Activated CD8-positive, alpha-beta T cell treated with anti-CD3 and anti-CD28 coated beads for 36 hours (primary cell): ENCODE results near the gene VSX1. TPM values are rescaled to one million over a fixed set of nuclear protein-coding genes. Genes with fewer than 3 reads are reported as not detected.

Source experiments
- ATAC-seq: fragments of 200-7000 bp; cut with Tn5 transposase; one replicate; pipeline ENCODE4 v1.10.0; 2021; ENCODE audit warnings: mild to moderate bottlenecking, moderate library complexity
- CTCF ChIA-PET: fragments of 350-600 bp; sonication (Branson Sonifier 250); formaldehyde crosslinking; loops from one replicate; lab custom pipeline; 2021; ENCODE audit warnings: antibody characterized with exemption; lab: Charles Lee
- POLR2A ChIA-PET: fragments of 350-600 bp; sonication (Branson Sonifier 250); formaldehyde crosslinking; loops from one replicate; lab custom pipeline; 2021; ENCODE audit warnings: antibody characterized with exemption; lab: Charles Lee
- DNase-seq: peaks from one replicate; pipeline ENCODE4 v3.0.0-alpha.2; 2020
- H3K27ac Mint-ChIP-seq: one replicate; pipeline ENCODE4 v1.8.0; 2021; ENCODE audit warnings: mild to moderate bottlenecking, mixed read lengths
- H3K27me3 Mint-ChIP-seq: one replicate; pipeline ENCODE4 v1.8.0; 2021; ENCODE audit warnings: mixed read lengths
- H3K36me3 Mint-ChIP-seq: one replicate; pipeline ENCODE4 v1.8.0; 2021; ENCODE audit warnings: low read depth, mixed read lengths
- H3K4me1 Mint-ChIP-seq: one replicate; pipeline ENCODE4 v1.8.0; 2021; ENCODE audit warnings: low read depth, mixed read lengths
- H3K4me3 Mint-ChIP-seq: one replicate; pipeline ENCODE4 v1.8.0; 2021; ENCODE audit warnings: mild to moderate bottlenecking, moderate library complexity, mixed read lengths
- H3K9me3 Mint-ChIP-seq: one replicate; pipeline ENCODE4 v1.8.0; 2021; ENCODE audit warnings: mixed read lengths
- intact Hi-C: fragments of 100-400 bp; cut with micrococcal nuclease; formaldehyde crosslinking; loops from one replicate; pipeline ENCODE4 v1.10.0; 2022
- total RNA-seq, 2 experiments: library from RNA; stranded (reverse); gene quantifications; one replicate each; pipeline ENCODE4 v1.2.3, GENCODE V29; 2021
- TF ChIP-seq, protein P1 (sequence below): fragments of 200-600 bp; IDR thresholded peaks from one replicate; pipeline ENCODE4 v1.8.0; 2022; ENCODE audit warnings: antibody characterized with exemption, mild to moderate bottlenecking

The VSX1 gene
- total RNA-seq, 2 experiments from 2014 or later = not detected

DNA sequence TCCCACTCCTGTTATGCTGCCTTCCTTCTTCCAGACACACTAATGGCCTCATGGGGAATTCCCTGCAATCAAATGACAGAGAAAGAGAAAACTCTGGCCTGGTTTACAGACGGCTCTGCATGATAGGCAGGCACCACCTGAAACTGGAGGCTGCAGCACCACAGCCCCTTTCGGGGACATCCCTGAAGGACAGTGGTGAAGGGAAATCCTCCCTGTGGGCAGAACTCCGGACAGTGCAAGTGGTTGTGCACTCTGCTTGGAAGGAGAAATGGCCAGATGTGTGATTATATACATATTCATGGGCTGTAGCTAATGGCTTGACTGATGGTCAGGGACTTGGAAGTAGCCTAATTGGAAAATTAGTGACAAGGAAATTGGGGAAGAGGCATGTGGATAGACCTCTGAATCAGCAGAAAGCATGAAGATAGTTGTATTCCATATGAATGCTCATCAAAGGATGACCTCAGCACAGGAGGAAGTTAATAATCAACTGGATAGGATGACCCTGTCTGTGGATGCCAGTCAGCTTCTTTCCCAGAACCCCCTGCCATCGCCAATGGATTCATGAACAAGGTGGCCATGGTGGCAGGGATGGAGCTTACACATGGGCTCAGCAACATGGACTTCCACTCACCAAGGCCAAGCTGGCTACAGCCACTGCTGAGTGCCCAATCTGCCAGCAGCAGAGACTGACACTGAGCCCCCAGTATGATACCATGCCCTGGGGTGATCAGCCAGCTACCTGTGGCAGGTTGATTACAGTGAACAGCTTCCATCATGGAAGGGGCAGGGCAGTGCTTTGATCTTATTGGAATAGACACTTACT, 44.5 kb upstream of the VSX1 start:
- Mint-ChIP-seq H3K36me3 (no peaks in the 10 kb centered on the region), H3K27me3 (no peaks in the 10 kb centered on the region), H3K4me1 (no peaks in the 10 kb centered on the region), H3K27ac (no peak overlapping the region), H3K4me3 (no peak overlapping the region), H3K9me3 (peaks cover 6% of the 10 kb centered on the region)
- ChIA-PET POLR2A (no interaction called here), CTCF (interaction anchor here (0.6 kb wide), 1 partner anchor 230 kb away, joined by 3 read pairs; no protein-coding TSS in a partner anchor)
- DNase-seq = no peak
- ATAC-seq = no peak
- intact Hi-C loops = no loop called here
- TF ChIP-seq, protein P1, sequence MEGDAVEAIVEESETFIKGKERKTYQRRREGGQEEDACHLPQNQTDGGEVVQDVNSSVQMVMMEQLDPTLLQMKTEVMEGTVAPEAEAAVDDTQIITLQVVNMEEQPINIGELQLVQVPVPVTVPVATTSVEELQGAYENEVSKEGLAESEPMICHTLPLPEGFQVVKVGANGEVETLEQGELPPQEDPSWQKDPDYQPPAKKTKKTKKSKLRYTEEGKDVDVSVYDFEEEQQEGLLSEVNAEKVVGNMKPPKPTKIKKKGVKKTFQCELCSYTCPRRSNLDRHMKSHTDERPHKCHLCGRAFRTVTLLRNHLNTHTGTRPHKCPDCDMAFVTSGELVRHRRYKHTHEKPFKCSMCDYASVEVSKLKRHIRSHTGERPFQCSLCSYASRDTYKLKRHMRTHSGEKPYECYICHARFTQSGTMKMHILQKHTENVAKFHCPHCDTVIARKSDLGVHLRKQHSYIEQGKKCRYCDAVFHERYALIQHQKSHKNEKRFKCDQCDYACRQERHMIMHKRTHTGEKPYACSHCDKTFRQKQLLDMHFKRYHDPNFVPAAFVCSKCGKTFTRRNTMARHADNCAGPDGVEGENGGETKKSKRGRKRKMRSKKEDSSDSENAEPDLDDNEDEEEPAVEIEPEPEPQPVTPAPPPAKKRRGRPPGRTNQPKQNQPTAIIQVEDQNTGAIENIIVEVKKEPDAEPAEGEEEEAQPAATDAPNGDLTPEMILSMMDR = no peak

DNA sequence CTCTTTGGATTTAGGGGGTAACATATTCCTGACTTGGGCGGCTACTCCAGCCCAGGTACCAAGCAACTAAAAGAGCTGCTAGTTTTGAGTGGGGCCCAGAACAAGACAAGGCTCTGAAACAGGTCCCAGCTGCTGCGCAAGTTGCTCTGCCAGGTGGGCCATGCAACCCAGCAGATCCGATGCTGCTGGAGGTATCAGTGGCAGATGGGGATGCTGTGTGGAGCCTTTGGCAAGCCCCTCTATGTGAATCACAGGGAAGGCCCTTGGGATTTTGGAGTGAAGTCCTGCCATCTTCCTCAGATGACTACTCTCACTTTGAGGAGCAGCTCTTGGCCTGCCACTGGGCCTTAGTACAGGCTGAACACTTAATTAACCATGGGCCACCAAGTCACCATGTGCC, 43.7 kb upstream of the VSX1 start:
- peaks cover 6% of the 10 kb centered on the region for H3K9me3 Mint-ChIP-seq
- ATAC-seq (no peak), DNase-seq (no peak)
- TF ChIP-seq, protein P1 = no peak
- no peaks in the 10 kb centered on the region for H3K27me3 Mint-ChIP-seq
- H3K36me3 Mint-ChIP-seq = no peaks in the 10 kb centered on the region
- no peak overlapping the region for H3K4me3 Mint-ChIP-seq
- no peak overlapping the region for H3K27ac Mint-ChIP-seq
- no peaks in the 10 kb centered on the region for H3K4me1 Mint-ChIP-seq
- CTCF ChIA-PET = no interaction called here
- intact Hi-C loops = no loop called here
- POLR2A ChIA-PET = no interaction called here

DNA sequence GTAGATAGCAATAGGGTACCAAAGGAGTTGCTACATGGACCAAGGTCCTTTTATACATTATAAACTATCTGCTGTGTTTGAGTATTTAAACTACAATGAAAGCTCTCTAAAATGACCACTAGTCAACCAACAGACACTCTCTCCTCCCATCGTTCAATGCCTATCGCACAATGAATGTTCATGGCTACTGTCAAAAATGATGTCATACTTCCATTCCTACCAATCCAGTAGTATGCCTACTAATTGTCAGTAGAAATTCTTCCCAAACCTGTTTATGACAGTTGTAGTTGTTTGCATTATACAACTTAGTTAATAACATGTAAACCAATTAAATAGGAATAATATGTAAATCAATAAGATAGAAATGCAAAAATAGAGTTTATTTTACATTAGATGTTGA, 39.0 kb upstream of the VSX1 start:
- Mint-ChIP-seq H3K36me3 (no peaks in the 10 kb centered on the region), H3K27ac (no peak overlapping the region), H3K4me3 (no peak overlapping the region), H3K27me3 (no peaks in the 10 kb centered on the region), H3K4me1 (no peaks in the 10 kb centered on the region), H3K9me3 (no peaks in the 10 kb centered on the region)
- no peak for DNase-seq
- CTCF ChIA-PET = interaction anchor here (1.1 kb wide), 1 partner anchor 16 kb away, joined by 3 read pairs; no protein-coding TSS in a partner anchor
- no peak for ATAC-seq
- intact Hi-C loops = no loop called here
- POLR2A ChIA-PET = no interaction called here
- TF ChIP-seq, protein P1 = no peak

DNA sequence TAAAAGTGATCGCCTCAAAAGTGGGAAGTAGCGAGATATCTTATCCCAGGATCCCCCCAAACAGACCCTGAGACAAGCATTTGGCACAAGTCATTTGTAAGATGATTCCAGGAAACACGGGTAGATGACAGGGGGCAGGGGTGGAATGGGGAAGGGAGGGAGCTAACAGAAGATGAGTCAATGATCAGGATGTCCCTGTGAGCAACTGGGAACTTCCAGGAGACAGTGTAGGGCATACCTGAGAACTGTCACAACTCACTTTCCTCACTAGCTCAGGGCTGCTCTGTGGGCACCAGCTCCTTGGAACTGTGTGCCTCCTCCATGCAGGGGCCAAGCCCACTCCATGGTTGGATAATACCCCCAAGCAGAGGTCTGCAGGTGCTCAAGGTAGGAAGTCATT, 38.5 kb upstream of the VSX1 start:
- ChIA-PET CTCF (interaction anchor here (1.1 kb wide), 1 partner anchor 17 kb away, joined by 3 read pairs; no protein-coding TSS in a partner anchor), POLR2A (no interaction called here)
- Mint-ChIP-seq H3K27ac (no peak overlapping the region), H3K4me1 (no peaks in the 10 kb centered on the region), H3K36me3 (no peaks in the 10 kb centered on the region), H3K4me3 (no peak overlapping the region), H3K27me3 (no peaks in the 10 kb centered on the region), H3K9me3 (no peaks in the 10 kb centered on the region)
- TF ChIP-seq, protein P1 = no peak
- no peak for ATAC-seq
- intact Hi-C loops = no loop called here
- DNase-seq = no peak

DNA sequence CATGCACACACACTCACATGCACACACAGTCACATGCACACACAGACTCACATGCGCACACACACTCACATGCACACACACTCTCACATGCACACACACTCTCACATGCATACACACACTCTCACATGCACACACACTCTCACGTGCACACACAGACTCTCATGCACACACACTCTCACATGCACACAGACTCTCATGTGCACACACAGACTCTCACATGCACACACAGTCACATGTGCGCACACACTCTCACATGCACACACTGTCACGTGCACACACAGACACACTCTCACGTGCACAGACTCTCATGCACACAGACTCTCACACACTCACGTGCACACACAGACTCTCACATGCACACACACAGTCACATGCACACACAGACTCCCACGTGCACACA, 36.6 kb upstream of the VSX1 start:
- no peaks in the 10 kb centered on the region for H3K9me3 Mint-ChIP-seq
- no peak overlapping the region for H3K4me3 Mint-ChIP-seq
- H3K27ac Mint-ChIP-seq = no peak overlapping the region
- TF ChIP-seq, protein P1 = no peak
- H3K4me1 Mint-ChIP-seq = no peaks in the 10 kb centered on the region
- ChIA-PET POLR2A (no interaction called here), CTCF (no interaction called here)
- intact Hi-C loops = no loop called here
- ATAC-seq (no peak), DNase-seq (no peak)
- H3K27me3 Mint-ChIP-seq = no peaks in the 10 kb centered on the region
- no peaks in the 10 kb centered on the region for H3K36me3 Mint-ChIP-seq
